GM12892 (cell line): ENCODE measurements around the gene SMARCD3.

Source experiments
- POLR2A ChIP-seq: IDR thresholded peaks from 2 replicates; pipeline ENCODE4 v1.6.1; 2011; ENCODE audit warnings: low read depth, low read length, control low read depth
- POLR2AphosphoS5 ChIP-seq: IDR thresholded peaks from 2 replicates; pipeline ENCODE4 v1.6.1; 2011; ENCODE audit warnings: low read depth, low read length, control low read depth

DNA sequence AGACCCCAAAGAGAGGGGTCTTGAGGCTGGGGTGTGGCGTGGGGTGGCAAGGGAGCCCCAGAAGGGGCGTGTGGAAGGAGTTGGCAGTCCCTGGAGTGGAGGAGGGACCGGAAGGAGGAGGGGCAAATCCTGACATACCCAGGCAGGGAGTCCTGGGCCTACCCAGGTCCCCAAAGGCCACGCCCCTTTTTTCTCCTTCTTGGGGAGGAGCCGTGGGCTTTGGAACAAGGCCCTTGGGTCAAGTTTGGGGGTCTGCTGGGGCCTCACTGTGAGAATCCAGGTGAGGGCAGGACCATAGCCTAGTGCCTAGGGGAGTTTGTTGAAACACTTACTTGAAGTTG, 1.2 kb upstream of the SMARCD3 start:
- no peak for TF ChIP-seq POLR2AphosphoS5
- TF ChIP-seq POLR2A, result no peak
